ENCODE results near the gene PCDHGB1.

DNA sequence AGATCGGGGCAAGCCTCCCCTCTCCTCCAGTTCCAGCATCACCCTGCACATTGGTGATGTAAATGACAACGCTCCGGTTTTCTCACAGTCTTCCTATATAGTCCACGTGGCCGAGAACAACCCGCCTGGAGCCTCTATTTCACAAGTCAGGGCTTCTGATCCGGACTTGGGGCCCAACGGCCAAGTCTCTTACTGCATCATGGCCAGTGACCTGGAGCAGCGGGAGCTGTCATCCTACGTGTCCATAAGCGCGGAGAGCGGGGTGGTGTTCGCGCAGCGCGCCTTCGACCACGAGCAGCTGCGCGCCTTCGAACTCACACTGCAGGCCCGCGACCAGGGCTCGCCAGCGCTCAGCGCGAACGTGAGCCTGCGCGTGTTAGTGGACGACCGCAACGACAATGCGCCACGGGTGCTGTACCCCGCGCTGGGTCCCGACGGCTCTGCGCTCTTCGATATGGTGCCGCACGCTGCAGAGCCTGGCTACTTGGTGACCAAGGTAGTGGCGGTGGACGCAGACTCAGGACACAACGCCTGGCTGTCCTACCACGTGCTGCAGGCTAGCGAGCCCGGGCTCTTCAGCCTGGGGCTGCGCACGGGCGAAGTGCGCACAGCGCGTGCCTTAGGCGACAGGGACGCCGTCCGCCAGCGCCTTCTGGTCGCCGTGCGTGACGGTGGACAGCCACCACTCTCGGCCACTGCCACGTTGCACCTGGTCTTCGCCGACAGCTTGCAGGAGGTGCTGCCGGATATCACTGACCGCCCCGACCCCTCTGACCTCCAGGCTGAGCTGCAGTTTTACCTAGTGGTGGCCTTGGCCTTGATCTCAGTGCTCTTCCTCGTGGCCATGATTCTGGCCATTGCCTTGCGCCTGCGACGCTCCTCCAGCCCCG is 39.5 kb downstream of the PCDHGB1 start:
- TF ChIP-seq, protein P1, sequence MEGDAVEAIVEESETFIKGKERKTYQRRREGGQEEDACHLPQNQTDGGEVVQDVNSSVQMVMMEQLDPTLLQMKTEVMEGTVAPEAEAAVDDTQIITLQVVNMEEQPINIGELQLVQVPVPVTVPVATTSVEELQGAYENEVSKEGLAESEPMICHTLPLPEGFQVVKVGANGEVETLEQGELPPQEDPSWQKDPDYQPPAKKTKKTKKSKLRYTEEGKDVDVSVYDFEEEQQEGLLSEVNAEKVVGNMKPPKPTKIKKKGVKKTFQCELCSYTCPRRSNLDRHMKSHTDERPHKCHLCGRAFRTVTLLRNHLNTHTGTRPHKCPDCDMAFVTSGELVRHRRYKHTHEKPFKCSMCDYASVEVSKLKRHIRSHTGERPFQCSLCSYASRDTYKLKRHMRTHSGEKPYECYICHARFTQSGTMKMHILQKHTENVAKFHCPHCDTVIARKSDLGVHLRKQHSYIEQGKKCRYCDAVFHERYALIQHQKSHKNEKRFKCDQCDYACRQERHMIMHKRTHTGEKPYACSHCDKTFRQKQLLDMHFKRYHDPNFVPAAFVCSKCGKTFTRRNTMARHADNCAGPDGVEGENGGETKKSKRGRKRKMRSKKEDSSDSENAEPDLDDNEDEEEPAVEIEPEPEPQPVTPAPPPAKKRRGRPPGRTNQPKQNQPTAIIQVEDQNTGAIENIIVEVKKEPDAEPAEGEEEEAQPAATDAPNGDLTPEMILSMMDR (conservative IDR thresholded peaks at IDR 0.05 in 1 of 2, IDR thresholded peaks at IDR 0.05 in 1 of 2; ENCODE audit: low read depth in 1 of 2, low read length in 2 of 2), result no peak
- no peak for TF ChIP-seq EZH2 (IDR thresholded peaks at IDR 0.05; ENCODE audit: low read length, missing control alignments)
